HG03432 (cell line): ENCODE measurements around the gene ADAMTS12.

ENCODE experiments used
- ATAC-seq: cut with Tn5 transposase; IDR thresholded peaks from one replicate; pipeline ENCODE4 v1.9.1; 2021; ENCODE audit warnings: mild to moderate bottlenecking, moderate library complexity; ENCODE audit not compliant: unreplicated experiment

Gene ADAMTS12

GRCh38 chr5:33726422-33727165 is 165.2 kb downstream of the ADAMTS12 start:
- no peak for ATAC-seq

GRCh38 chr5:33725806-33726205 is 166.0 kb downstream of the ADAMTS12 start:
- no peak for ATAC-seq

GRCh38 chr5:33721491-33722200 is 170.1 kb downstream of the ADAMTS12 start:
- ATAC-seq = no peak

GRCh38 chr5:33720176-33720575 is 171.6 kb downstream of the ADAMTS12 start:
- no peak for ATAC-seq

- ATAC-seq = no peak
These were observed 172.0 kb downstream of the ADAMTS12 start for GRCh38 chr5:33719769-33720168.

- ATAC-seq = no peak
These were observed 176.1 kb downstream of the ADAMTS12 start for GRCh38 chr5:33715661-33716060.

- no peak for ATAC-seq
These were observed 178.5 kb downstream of the ADAMTS12 start for GRCh38 chr5:33713136-33713765.

- ATAC-seq = no peak
These were observed 179.1 kb downstream of the ADAMTS12 start for GRCh38 chr5:33712664-33713063.

GRCh38 chr5:33711094-33711679 is 180.6 kb downstream of the ADAMTS12 start:
- no peak for ATAC-seq

- ATAC-seq = no peak
These were observed 188.9 kb downstream of the ADAMTS12 start for GRCh38 chr5:33702867-33703266.

GRCh38 chr5:33701951-33702350 is 189.8 kb downstream of the ADAMTS12 start:
- ATAC-seq = no peak

- ATAC-seq = no peak
These were observed 190.5 kb downstream of the ADAMTS12 start for GRCh38 chr5:33701251-33701650.

- ATAC-seq = no peak
These were observed 195.4 kb downstream of the ADAMTS12 start for GRCh38 chr5:33696411-33696810.

GRCh38 chr5:33692980-33693379 is 198.8 kb downstream of the ADAMTS12 start:
- no peak for ATAC-seq

GRCh38 chr5:33691856-33692255 is 199.9 kb downstream of the ADAMTS12 start:
- ATAC-seq = no peak

- ATAC-seq = no peak
These were observed 201.2 kb downstream of the ADAMTS12 start for GRCh38 chr5:33690374-33691135.

- no peak for ATAC-seq
These were observed 203.3 kb downstream of the ADAMTS12 start for GRCh38 chr5:33688526-33688925.

GRCh38 chr5:33688066-33688465 is 203.7 kb downstream of the ADAMTS12 start:
- ATAC-seq = no peak

- peak; percentile 48 for ATAC-seq
These were observed 205.7 kb downstream of the ADAMTS12 start for GRCh38 chr5:33685873-33686755.
